ENCODE measurements around the gene MISP3.

The MISP3 gene

GRCh38 chr19:14082675-14082960 is 10.0 kb downstream of the MISP3 start:
- H3K4me3 ChIP-seq (ENCODE audit: low read depth, low read length), result no peak overlapping the region
- peaks cover 3% of the 10 kb centered on the region for H3K36me3 ChIP-seq (ENCODE audit: control insufficient read depth, insufficient read depth, low read length)
- no peak overlapping the region for H3K9ac ChIP-seq (ENCODE audit: low read depth, low read length)
- H3K4me1 ChIP-seq (ENCODE audit: control insufficient read depth, insufficient read depth, low read length), result no peaks in the 10 kb centered on the region
- H3K27me3 ChIP-seq (ENCODE audit: control insufficient read depth, insufficient read depth, low read length), result no peaks in the 10 kb centered on the region
- H3K27ac ChIP-seq (ENCODE audit: low read depth, low read length), result no peak overlapping the region
- H3K9me3 ChIP-seq (ENCODE audit: control insufficient read depth, insufficient read depth, low read length), result no peaks in the 10 kb centered on the region

GRCh38 chr19:14085309-14085995 is 12.9 kb downstream of the MISP3 start, which contains the start of gene C19orf67:
TSS of gene C19orf67 (minus strand) at chr19:14085783. CDS start at chr19:14085627, 156 bp downstream.
- peak within 1 kb of the TSS; percentile 51 for H3K4me3 ChIP-seq (ENCODE audit: low read depth, low read length)
- H3K9me3 ChIP-seq (ENCODE audit: control insufficient read depth, insufficient read depth, low read length), result no peaks in the 10 kb centered on the region
- H3K27ac ChIP-seq (ENCODE audit: low read depth, low read length), result no peak within 1 kb of the TSS
- H3K36me3 ChIP-seq (ENCODE audit: control insufficient read depth, insufficient read depth, low read length), result peaks cover 17% of the 10 kb centered on the region
- H3K9ac ChIP-seq (ENCODE audit: low read depth, low read length), result no peak within 1 kb of the TSS
- H3K4me1 ChIP-seq (ENCODE audit: control insufficient read depth, insufficient read depth, low read length), result no peaks in the 10 kb centered on the region
- peaks cover 11% of the 10 kb centered on the region for H3K27me3 ChIP-seq (ENCODE audit: control insufficient read depth, insufficient read depth, low read length)

DNA sequence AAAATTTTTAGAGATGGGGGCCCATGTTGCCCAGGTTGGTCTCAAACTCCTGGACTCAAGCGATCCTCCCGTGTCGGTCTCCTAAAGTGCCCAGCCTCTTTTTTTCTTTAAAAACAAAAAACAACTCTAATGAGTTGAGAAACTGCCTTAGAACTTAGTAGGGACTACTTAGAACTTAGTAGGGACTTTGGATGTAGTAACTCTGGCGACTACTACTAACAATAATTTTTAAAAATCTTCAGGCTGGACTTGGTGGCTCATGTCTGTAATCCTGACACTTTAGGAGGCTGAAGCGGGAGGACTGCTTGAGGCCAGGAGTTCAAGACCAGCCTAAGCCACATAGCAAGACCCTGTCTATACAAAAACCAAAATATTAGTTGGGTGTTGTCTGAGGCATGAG is 13.5 kb downstream of the MISP3 start:
- H3K4me1 ChIP-seq (ENCODE audit: control insufficient read depth, insufficient read depth, low read length), result no peaks in the 10 kb centered on the region
- peak overlapping the region; percentile 51; the same call in 1 of the 2 replicates for H3K4me3 ChIP-seq (ENCODE audit: low read depth, low read length)
- H3K36me3 ChIP-seq (ENCODE audit: control insufficient read depth, insufficient read depth, low read length), result peaks cover 17% of the 10 kb centered on the region
- peaks cover 11% of the 10 kb centered on the region for H3K27me3 ChIP-seq (ENCODE audit: control insufficient read depth, insufficient read depth, low read length)
- H3K9me3 ChIP-seq (ENCODE audit: control insufficient read depth, insufficient read depth, low read length), result no peaks in the 10 kb centered on the region
- no peak overlapping the region for H3K9ac ChIP-seq (ENCODE audit: low read depth, low read length)
- no peak overlapping the region for H3K27ac ChIP-seq (ENCODE audit: low read depth, low read length)

DNA sequence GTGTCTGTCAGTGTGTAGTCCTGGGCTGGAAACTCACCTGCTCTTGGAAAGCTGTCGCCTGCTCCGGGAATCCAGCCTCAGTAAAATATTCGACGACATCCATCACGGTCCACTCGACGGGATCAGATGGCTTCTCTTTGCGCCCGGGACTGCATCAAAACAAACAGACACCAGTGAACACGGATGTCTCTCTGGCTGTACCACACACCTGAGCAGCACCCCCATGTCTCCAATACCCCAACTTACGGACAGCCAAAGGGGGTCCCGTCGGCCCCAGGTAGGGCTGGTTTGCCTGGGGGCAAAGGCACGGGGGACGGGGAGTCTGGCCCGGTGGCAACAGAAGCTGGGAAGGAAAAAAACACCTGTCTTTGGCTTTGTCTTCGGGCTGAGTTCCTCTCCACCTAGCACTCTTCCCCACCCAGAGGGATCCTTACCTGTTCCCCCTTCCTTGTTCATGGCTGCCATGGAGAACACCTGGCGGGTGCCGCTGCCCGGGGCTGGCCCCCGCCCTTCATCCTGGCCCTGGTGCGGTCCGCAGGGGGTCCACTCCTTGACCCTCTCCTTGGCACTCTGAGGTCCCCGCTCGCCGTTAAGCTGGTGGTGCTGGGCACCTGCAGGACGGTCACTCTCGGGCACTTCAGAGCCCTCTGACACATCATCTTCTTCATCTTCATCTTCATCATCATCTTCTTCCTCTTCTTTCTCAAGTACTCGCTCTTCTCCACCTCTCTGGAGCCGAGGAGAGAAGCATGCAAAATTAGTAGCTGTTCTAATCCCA is 16.2 kb downstream of the MISP3 start:
- H3K9ac ChIP-seq (ENCODE audit: low read depth, low read length), result no peak overlapping the region
- peak overlapping the region; percentile 69 for H3K4me3 ChIP-seq (ENCODE audit: low read depth, low read length)
- peaks cover 4% of the 10 kb centered on the region; the same call in 1 of the 2 replicates for H3K4me1 ChIP-seq (ENCODE audit: control insufficient read depth, insufficient read depth, low read length)
- H3K27ac ChIP-seq (ENCODE audit: low read depth, low read length), result no peak overlapping the region
- peaks cover 11% of the 10 kb centered on the region for H3K27me3 ChIP-seq (ENCODE audit: control insufficient read depth, insufficient read depth, low read length)
- H3K36me3 ChIP-seq (ENCODE audit: control insufficient read depth, insufficient read depth, low read length), result peaks cover 17% of the 10 kb centered on the region
- no peaks in the 10 kb centered on the region for H3K9me3 ChIP-seq (ENCODE audit: control insufficient read depth, insufficient read depth, low read length)

GRCh38 chr19:14089412-14089661 is 16.8 kb downstream of the MISP3 start:
- Histone ChIP-seq H3K4me3 (ENCODE audit: low read depth, low read length) (peak overlapping the region; percentile 69), H3K4me1 (ENCODE audit: control insufficient read depth, insufficient read depth, low read length) (peaks cover 4% of the 10 kb centered on the region; the same call in 1 of the 2 replicates), H3K9ac (ENCODE audit: low read depth, low read length) (no peak overlapping the region), H3K9me3 (ENCODE audit: control insufficient read depth, insufficient read depth, low read length) (no peaks in the 10 kb centered on the region), H3K27ac (ENCODE audit: low read depth, low read length) (no peak overlapping the region), H3K36me3 (ENCODE audit: control insufficient read depth, insufficient read depth, low read length) (peaks cover 17% of the 10 kb centered on the region), H3K27me3 (ENCODE audit: control insufficient read depth, insufficient read depth, low read length) (peaks cover 11% of the 10 kb centered on the region)

DNA sequence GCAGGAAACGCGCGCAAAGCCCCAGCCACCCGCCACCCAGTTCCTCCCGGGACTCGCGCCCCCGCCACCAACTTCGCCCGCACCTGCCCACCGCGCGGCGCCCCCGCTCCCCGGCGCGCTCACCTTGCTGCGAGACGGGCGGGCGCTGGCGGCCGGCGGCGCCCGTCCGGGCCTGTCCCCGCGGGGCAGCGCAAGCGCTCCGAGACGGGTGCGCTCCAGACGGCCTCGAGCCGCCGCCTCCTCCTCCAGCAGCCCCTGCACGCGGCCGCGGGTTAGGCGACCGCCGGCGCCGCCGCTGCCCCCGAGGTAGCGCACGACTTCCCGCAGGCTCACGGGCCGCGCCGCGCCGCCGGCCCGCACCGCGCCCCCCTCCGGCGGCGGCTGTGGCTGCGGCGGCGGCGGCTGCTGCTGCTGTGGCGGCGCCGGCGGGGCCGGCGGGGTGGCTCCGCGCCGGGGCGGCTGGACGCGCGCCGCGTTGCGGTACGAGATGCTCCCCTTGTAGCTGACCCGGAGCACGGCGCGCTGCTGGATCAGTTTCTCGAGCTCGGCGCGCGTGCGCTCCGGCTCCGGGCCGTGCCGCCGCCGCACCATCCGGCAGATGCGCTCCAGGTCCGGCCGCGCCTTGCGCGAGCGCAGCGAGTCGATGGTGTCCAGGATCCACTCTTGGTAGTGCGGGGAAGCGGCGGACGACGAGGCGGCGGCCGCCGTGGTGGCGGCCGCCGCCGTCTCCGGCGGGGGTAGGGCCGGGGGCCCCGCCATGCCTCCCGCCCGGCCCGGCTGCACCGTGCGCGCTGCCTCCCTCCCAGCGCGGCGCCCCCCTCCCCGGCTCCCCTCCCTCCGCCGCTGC is 17.3 kb downstream of the MISP3 start:
- Histone ChIP-seq H3K36me3 (ENCODE audit: control insufficient read depth, insufficient read depth, low read length) (peaks cover 17% of the 10 kb centered on the region), H3K4me1 (ENCODE audit: control insufficient read depth, insufficient read depth, low read length) (peaks cover 4% of the 10 kb centered on the region; the same call in 1 of the 2 replicates), H3K9ac (ENCODE audit: low read depth, low read length) (no peak overlapping the region), H3K4me3 (ENCODE audit: low read depth, low read length) (peak overlapping the region; percentile 69), H3K27ac (ENCODE audit: low read depth, low read length) (peak overlapping the region; percentile 68), H3K27me3 (ENCODE audit: control insufficient read depth, insufficient read depth, low read length) (peaks cover 11% of the 10 kb centered on the region), H3K9me3 (ENCODE audit: control insufficient read depth, insufficient read depth, low read length) (no peaks in the 10 kb centered on the region)

DNA sequence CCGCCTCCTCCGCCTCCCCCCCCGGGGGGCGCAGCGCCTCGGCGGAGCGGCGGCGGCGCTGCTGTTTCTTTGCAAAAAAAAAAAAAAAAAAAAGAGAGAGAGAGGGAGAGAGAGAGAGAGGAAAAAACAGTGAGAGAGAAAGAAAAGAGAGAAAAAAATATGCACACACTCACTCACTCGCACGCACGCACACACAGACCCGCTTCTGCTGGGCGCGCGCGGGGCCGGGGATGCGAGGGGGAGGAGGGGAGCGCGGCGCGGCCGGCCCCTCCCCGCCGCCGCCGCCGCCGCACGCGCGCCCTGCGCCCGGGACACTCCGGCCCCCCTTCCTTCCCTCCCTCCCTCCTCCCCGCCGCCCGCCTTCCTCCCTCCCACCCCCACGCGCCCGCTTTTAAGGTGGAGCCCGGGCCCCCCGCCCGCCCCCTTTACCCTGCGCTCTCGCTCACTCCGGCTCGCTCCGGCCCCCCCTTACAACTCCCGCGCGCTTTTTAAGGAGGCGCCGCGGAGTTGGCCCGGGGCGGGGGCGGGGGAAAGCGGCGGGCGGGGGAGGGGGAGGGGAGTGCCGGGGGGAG is 18.0 kb downstream of the MISP3 start, which contains the start of gene SAMD1:
Gene SAMD1, minus strand, starts transcription at position 243 of the 572 bp plus-strand sequence.
- peak within 1 kb of the TSS; percentile 51; the same call in 1 of the 2 replicates for H3K9ac ChIP-seq (ENCODE audit: low read depth, low read length)
- H3K9me3 ChIP-seq (ENCODE audit: control insufficient read depth, insufficient read depth, low read length), result no peaks in the 10 kb centered on the region
- peak within 1 kb of the TSS; percentile 83 for H3K4me3 ChIP-seq (ENCODE audit: low read depth, low read length)
- H3K27me3 ChIP-seq (ENCODE audit: control insufficient read depth, insufficient read depth, low read length), result peaks cover 11% of the 10 kb centered on the region
- peaks cover 4% of the 10 kb centered on the region; the same call in 1 of the 2 replicates for H3K4me1 ChIP-seq (ENCODE audit: control insufficient read depth, insufficient read depth, low read length)
- peak within 1 kb of the TSS; percentile 81 for H3K27ac ChIP-seq (ENCODE audit: low read depth, low read length)
- H3K36me3 ChIP-seq (ENCODE audit: control insufficient read depth, insufficient read depth, low read length), result peaks cover 17% of the 10 kb centered on the region

- no peaks in the 10 kb centered on the region for H3K9me3 ChIP-seq (ENCODE audit: control insufficient read depth, insufficient read depth, low read length)
- H3K4me1 ChIP-seq (ENCODE audit: control insufficient read depth, insufficient read depth, low read length), result peaks cover 4% of the 10 kb centered on the region; the same call in 1 of the 2 replicates
- peaks cover 17% of the 10 kb centered on the region for H3K36me3 ChIP-seq (ENCODE audit: control insufficient read depth, insufficient read depth, low read length)
- peaks cover 11% of the 10 kb centered on the region for H3K27me3 ChIP-seq (ENCODE audit: control insufficient read depth, insufficient read depth, low read length)
- H3K9ac ChIP-seq (ENCODE audit: low read depth, low read length), result peak overlapping the region; percentile 51; the same call in 1 of the 2 replicates
- H3K4me3 ChIP-seq (ENCODE audit: low read depth, low read length), result peak overlapping the region; percentile 83
- peak overlapping the region; percentile 81 for H3K27ac ChIP-seq (ENCODE audit: low read depth, low read length)
Observed at GRCh38 chr19:14091081-14091812, 18.7 kb downstream of the MISP3 start.

GRCh38 chr19:14091813-14092462 is 19.4 kb downstream of the MISP3 start:
- H3K9ac ChIP-seq (ENCODE audit: low read depth, low read length), result no peak overlapping the region
- peaks cover 17% of the 10 kb centered on the region for H3K36me3 ChIP-seq (ENCODE audit: control insufficient read depth, insufficient read depth, low read length)
- peaks cover 11% of the 10 kb centered on the region for H3K27me3 ChIP-seq (ENCODE audit: control insufficient read depth, insufficient read depth, low read length)
- no peaks in the 10 kb centered on the region for H3K9me3 ChIP-seq (ENCODE audit: control insufficient read depth, insufficient read depth, low read length)
- peaks cover 4% of the 10 kb centered on the region; the same call in 1 of the 2 replicates for H3K4me1 ChIP-seq (ENCODE audit: control insufficient read depth, insufficient read depth, low read length)
- H3K27ac ChIP-seq (ENCODE audit: low read depth, low read length), result peak overlapping the region; percentile 81
- peak overlapping the region; percentile 83 for H3K4me3 ChIP-seq (ENCODE audit: low read depth, low read length)

All from HUES48 (cell line).